HG03039 (cell line): Measurements from ENCODE around the gene SMIM41.

Experiments
- ATAC-seq: cut with Tn5 transposase; IDR thresholded peaks from one replicate; pipeline ENCODE4 v1.9.1; 2021; ENCODE audit warnings: mild to moderate bottlenecking, moderate library complexity; ENCODE audit not compliant: unreplicated experiment

Gene SMIM41

GRCh38 chr12:52145228-52146088, 66.0 kb downstream of the SMIM41 start:
- no peak for ATAC-seq

- ATAC-seq: no peak
These were observed 66.8 kb downstream of the SMIM41 start for GRCh38 chr12:52146089-52146821.

- no peak for ATAC-seq
These were observed 67.4 kb downstream of the SMIM41 start for GRCh38 chr12:52146822-52147366.

GRCh38 chr12:52147367-52147963, 68.0 kb downstream of the SMIM41 start:
- ATAC-seq: no peak

- no peak for ATAC-seq
These were observed 68.5 kb downstream of the SMIM41 start for GRCh38 chr12:52147964-52148463.

GRCh38 chr12:52148464-52149181, 69.1 kb downstream of the SMIM41 start:
- no peak for ATAC-seq

- ATAC-seq: no peak
These were observed 69.7 kb downstream of the SMIM41 start for GRCh38 chr12:52149182-52149641.

GRCh38 chr12:52149651-52150241, 70.2 kb downstream of the SMIM41 start:
- no peak for ATAC-seq

GRCh38 chr12:52151153-52151836, 71.8 kb downstream of the SMIM41 start:
- no peak for ATAC-seq

- ATAC-seq: no peak
These were observed 72.6 kb downstream of the SMIM41 start for GRCh38 chr12:52151837-52152783.

GRCh38 chr12:52152905-52153317, 73.4 kb downstream of the SMIM41 start:
- ATAC-seq: no peak

- no peak for ATAC-seq
These were observed 75.8 kb downstream of the SMIM41 start for GRCh38 chr12:52155048-52155868.

- ATAC-seq: no peak
These were observed 76.8 kb downstream of the SMIM41 start for GRCh38 chr12:52156311-52156710.

GRCh38 chr12:52156757-52157565, 77.5 kb downstream of the SMIM41 start:
- no peak for ATAC-seq

- ATAC-seq: no peak
These were observed 78.2 kb downstream of the SMIM41 start for GRCh38 chr12:52157566-52158150.
